ENCODE data around the gene TMC8. TPM values are rescaled to one million over a fixed set of nuclear protein-coding genes. Genes with fewer than 3 reads are reported as not detected.
A peak's percentile ranks its signal among the peaks of the same experiment; 100 is the strongest.

Gene TMC8
- total RNA-seq, 1 experiment from 2014 or later: 4.6 TPM

GRCh38 chr17:78144736-78145641 is 14.4 kb downstream of the TMC8 start:
- H3K4me2 ChIP-seq (ENCODE audit: low read length): peak overlapping the region; percentile 71
- no peaks in the 10 kb centered on the region for H3K27me3 ChIP-seq (ENCODE audit: low read length)
- CTCF ChIA-PET: interaction anchor here (0.9 kb wide), 1 partner anchor 30 kb away, joined by 3 read pairs; no protein-coding TSS in a partner anchor

GRCh38 chr17:78146471-78146869 is 15.9 kb downstream of the TMC8 start:
- Histone ChIP-seq H3K4me1 (ENCODE audit: insufficient read depth, low read length) (peaks cover 41% of the 10 kb centered on the region), H3K9me3 (ENCODE audit: low read length) (no peaks in the 10 kb centered on the region), H3K9ac (ENCODE audit: low read length) (no peak overlapping the region), H3K79me2 (ENCODE audit: low read length) (no peaks in the 10 kb centered on the region), H2AFZ (ENCODE audit: low read length) (no peak overlapping the region), H4K20me1 (ENCODE audit: low read length) (no peaks in the 10 kb centered on the region), H3K27me3 (ENCODE audit: low read length) (no peaks in the 10 kb centered on the region), H3K4me2 (ENCODE audit: low read length) (no peak overlapping the region), H3K36me3 (ENCODE audit: low read depth, low read length) (no peaks in the 10 kb centered on the region), H3K4me3 (ENCODE audit: low read length) (no peak overlapping the region), H3K27ac (ENCODE audit: low read length) (no peak overlapping the region), H3K9me2 (replicated peaks; ENCODE audit: low read length) (no peaks in the 10 kb centered on the region), H3F3A (ENCODE audit: low read length, unreplicated experiment) (no peaks in the 10 kb centered on the region)
- ATAC-seq (no peak), DNase-seq (no peak)
- BruUV-seq (replicated peaks): no TSS peak
- intact Hi-C loops (cut with micrococcal nuclease): no loop called here
- ChIA-PET POLR2A (ENCODE audit: unreplicated experiment) (no interaction called here), CTCF (no interaction called here)
- TF ChIP-seq, protein P1, sequence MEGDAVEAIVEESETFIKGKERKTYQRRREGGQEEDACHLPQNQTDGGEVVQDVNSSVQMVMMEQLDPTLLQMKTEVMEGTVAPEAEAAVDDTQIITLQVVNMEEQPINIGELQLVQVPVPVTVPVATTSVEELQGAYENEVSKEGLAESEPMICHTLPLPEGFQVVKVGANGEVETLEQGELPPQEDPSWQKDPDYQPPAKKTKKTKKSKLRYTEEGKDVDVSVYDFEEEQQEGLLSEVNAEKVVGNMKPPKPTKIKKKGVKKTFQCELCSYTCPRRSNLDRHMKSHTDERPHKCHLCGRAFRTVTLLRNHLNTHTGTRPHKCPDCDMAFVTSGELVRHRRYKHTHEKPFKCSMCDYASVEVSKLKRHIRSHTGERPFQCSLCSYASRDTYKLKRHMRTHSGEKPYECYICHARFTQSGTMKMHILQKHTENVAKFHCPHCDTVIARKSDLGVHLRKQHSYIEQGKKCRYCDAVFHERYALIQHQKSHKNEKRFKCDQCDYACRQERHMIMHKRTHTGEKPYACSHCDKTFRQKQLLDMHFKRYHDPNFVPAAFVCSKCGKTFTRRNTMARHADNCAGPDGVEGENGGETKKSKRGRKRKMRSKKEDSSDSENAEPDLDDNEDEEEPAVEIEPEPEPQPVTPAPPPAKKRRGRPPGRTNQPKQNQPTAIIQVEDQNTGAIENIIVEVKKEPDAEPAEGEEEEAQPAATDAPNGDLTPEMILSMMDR (conservative IDR thresholded peaks at IDR 0.05; ENCODE audit: low read depth, low read length): no peak
- TF ChIP-seq EZH2phosphoT487 (IDR thresholded peaks at IDR 0.05; ENCODE audit: borderline replicate concordance, low read length) (no peak), EZH2 (IDR thresholded peaks at IDR 0.05; ENCODE audit: low read length, unreplicated experiment) (no peak)

More at GRCh38 chr17:78144736-78145641, 14.4 kb downstream of the TMC8 start:
- 0 out of 2 replicates have a peak overlapping the region, but pooled peaks have one; percentile 2 for H3K4me3 ChIP-seq (ENCODE audit: low read length)
- H4K20me1 ChIP-seq (ENCODE audit: low read length): no peaks in the 10 kb centered on the region
- intact Hi-C loops (cut with micrococcal nuclease): loop anchor here (2.0 kb wide), 1 partner anchor 14 kb away; no protein-coding TSS in a partner anchor
- TF ChIP-seq, protein P1 (conservative IDR thresholded peaks at IDR 0.05; ENCODE audit: low read depth, low read length): no peak
- TF ChIP-seq EZH2 (IDR thresholded peaks at IDR 0.05; ENCODE audit: low read length, unreplicated experiment) (no peak), EZH2phosphoT487 (IDR thresholded peaks at IDR 0.05; ENCODE audit: borderline replicate concordance, low read length) (no peak)
- H3K27ac ChIP-seq (ENCODE audit: low read length): peak overlapping the region; percentile 91
- H3K36me3 ChIP-seq (ENCODE audit: low read depth, low read length): no peaks in the 10 kb centered on the region
- peak; percentile 65 for DNase-seq
- peak; percentile 14 for ATAC-seq
- peak overlapping the region; percentile 58 for H3K9ac ChIP-seq (ENCODE audit: low read length)
- H3K9me2 ChIP-seq (replicated peaks; ENCODE audit: low read length): no peaks in the 10 kb centered on the region
- no peaks in the 10 kb centered on the region for H3K9me3 ChIP-seq (ENCODE audit: low read length)
- no peaks in the 10 kb centered on the region for H3K79me2 ChIP-seq (ENCODE audit: low read length)
- H3F3A ChIP-seq (ENCODE audit: low read length, unreplicated experiment): no peaks in the 10 kb centered on the region
- peaks cover 47% of the 10 kb centered on the region for H3K4me1 ChIP-seq (ENCODE audit: insufficient read depth, low read length)
- 0 out of 2 replicates have a peak overlapping the region, but pooled peaks have one; percentile 6 for H2AFZ ChIP-seq (ENCODE audit: low read length)
- POLR2A ChIA-PET (ENCODE audit: unreplicated experiment): interaction anchor here (0.5 to 1.2 kb wide), 3 partner anchors 16 to 41 kb away, joined by 3 to 4 read pairs (median 3); no protein-coding TSS in a partner anchor
- no TSS peak for BruUV-seq (replicated peaks)

DNA sequence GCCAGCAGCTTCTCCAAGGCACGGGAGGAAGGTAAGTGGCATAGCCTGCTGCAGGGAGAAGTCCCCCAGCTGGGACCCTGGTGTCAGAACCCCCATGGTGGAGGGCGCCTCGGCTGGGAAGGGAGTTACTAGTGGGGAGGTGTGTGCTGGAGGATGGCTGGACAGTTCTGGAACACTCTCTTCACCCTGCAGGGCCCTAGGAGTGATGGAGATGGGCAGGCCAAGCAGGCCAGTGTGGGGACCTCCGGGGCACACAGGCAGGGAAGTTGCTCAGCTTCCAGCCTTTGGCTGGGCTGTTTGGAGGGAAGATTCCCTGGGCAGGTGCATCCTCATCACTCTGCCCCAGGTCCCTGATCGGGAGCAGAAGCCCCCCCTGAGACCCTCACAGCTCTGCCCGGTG is 16.3 kb downstream of the TMC8 start:
- DNase-seq: no peak
- TF ChIP-seq EZH2phosphoT487 (IDR thresholded peaks at IDR 0.05; ENCODE audit: borderline replicate concordance, low read length): no peak
- TF ChIP-seq, protein P1 (conservative IDR thresholded peaks at IDR 0.05; ENCODE audit: low read depth, low read length): no peak
- TF ChIP-seq EZH2 (IDR thresholded peaks at IDR 0.05; ENCODE audit: low read length, unreplicated experiment): no peak
- no peaks in the 10 kb centered on the region for H3K9me3 ChIP-seq (ENCODE audit: low read length)
- H3K27me3 ChIP-seq (ENCODE audit: low read length): no peaks in the 10 kb centered on the region
- no peak for ATAC-seq
- no peak overlapping the region for H3K4me3 ChIP-seq (ENCODE audit: low read length)
- H3K9ac ChIP-seq (ENCODE audit: low read length): no peak overlapping the region
- CTCF ChIA-PET: no interaction called here
- H4K20me1 ChIP-seq (ENCODE audit: low read length): no peaks in the 10 kb centered on the region
- H3F3A ChIP-seq (ENCODE audit: low read length, unreplicated experiment): no peaks in the 10 kb centered on the region
- no TSS peak for BruUV-seq (replicated peaks)
- H3K4me1 ChIP-seq (ENCODE audit: insufficient read depth, low read length): peaks cover 41% of the 10 kb centered on the region
- POLR2A ChIA-PET (ENCODE audit: unreplicated experiment): no interaction called here
- intact Hi-C loops (cut with micrococcal nuclease): no loop called here
- H3K9me2 ChIP-seq (replicated peaks; ENCODE audit: low read length): no peaks in the 10 kb centered on the region
- no peak overlapping the region for H2AFZ ChIP-seq (ENCODE audit: low read length)
- H3K4me2 ChIP-seq (ENCODE audit: low read length): no peak overlapping the region
- no peaks in the 10 kb centered on the region for H3K36me3 ChIP-seq (ENCODE audit: low read depth, low read length)
- H3K79me2 ChIP-seq (ENCODE audit: low read length): no peaks in the 10 kb centered on the region
- H3K27ac ChIP-seq (ENCODE audit: low read length): no peak overlapping the region

Data from PC-3 (cell line).